K562 (cell line): Measurements from ENCODE around the gene VEGFB. TPM values are rescaled to one million over a fixed set of nuclear protein-coding genes. Genes with fewer than 3 reads are reported as not detected.

ENCODE experiments used
- ARID2 ChIP-seq: fragments of 450-650 bp; IDR thresholded peaks from 2 replicates; pipeline ENCODE4 v1.6.1; 2017; ENCODE audit warnings: antibody characterized with exemption, mild to moderate bottlenecking
- ATF1 ChIP-seq, 2 experiments: fragments of 450-650 bp in 1 of 2; IDR thresholded peaks; 2 replicates each; pipeline ENCODE4 v1.6.1; 2016; ENCODE audit warnings: missing compliant biosample characterization in 1 of 2, missing genetic modification characterization in 1 of 2
- CHD2 ChIP-seq: IDR thresholded peaks from 2 replicates; pipeline ENCODE4 v1.6.1; 2011; ENCODE audit warnings: low read depth, low read length
- CTBP1 ChIP-seq: fragments of 450-650 bp; IDR thresholded peaks from 2 replicates; pipeline ENCODE4 v1.6.1; 2016; ENCODE audit warnings: borderline replicate concordance
- DACH1 ChIP-seq: fragments of 450-650 bp; IDR thresholded peaks from 2 replicates; pipeline ENCODE4 v1.6.1; 2018; ENCODE audit not compliant: partially characterized antibody
- E4F1 ChIP-seq: fragments of 250-450 bp; sonication (Bioruptor Pico); IDR thresholded peaks from 2 replicates; pipeline ENCODE4 v1.5.0; 2021; ENCODE audit warnings: mild to moderate bottlenecking, borderline replicate concordance
- GABPA ChIP-seq: fragments of 200-800 bp; sonication (Bioruptor generic); conservative IDR thresholded peaks from 2 replicates; pipeline ENCODE4 v1.6.1; 2016; ENCODE audit warnings: low read depth, missing genetic modification characterization, missing compliant biosample characterization
- HCFC1 ChIP-seq: IDR thresholded peaks from 2 replicates; pipeline ENCODE4 v1.6.1; 2012; ENCODE audit warnings: low read depth, low read length, improper control_type of control experiment
- KAT7 ChIP-seq: sonication (generic); formaldehyde crosslinking; IDR thresholded peaks from 2 replicates; pipeline ENCODE4 v1.8.0; 2022; ENCODE audit warnings: missing genetic modification reagents, mild to moderate bottlenecking, borderline replicate concordance
- L3MBTL2 ChIP-seq: fragments of 450-650 bp; IDR thresholded peaks from 2 replicates; pipeline ENCODE4 v1.6.1; 2016; ENCODE audit warnings: mild to moderate bottlenecking, moderate library complexity
- NEUROD1 ChIP-seq: fragments of 150-350 bp; IDR thresholded peaks from 2 replicates; pipeline ENCODE4 v1.6.1; 2014; ENCODE audit warnings: borderline replicate concordance, low read length, low read depth; ENCODE audit not compliant: partially characterized antibody
- NR0B1 ChIP-seq: fragments of 450-650 bp; IDR thresholded peaks from one replicate; pipeline ENCODE4 v1.6.1; 2018; ENCODE audit warnings: mild to moderate bottlenecking, moderate library complexity; ENCODE audit not compliant: partially characterized antibody
- PREB ChIP-seq: sonication (generic); formaldehyde crosslinking; IDR thresholded peaks from 2 replicates; pipeline ENCODE4 v1.8.1; 2023; ENCODE audit warnings: mild to moderate bottlenecking, missing genetic modification reagents
- SIN3A ChIP-seq, 2 experiments: fragments of 150-350 bp in 1 of 2; IDR thresholded peaks; 2 replicates each; pipeline ENCODE4 v1.6.1; 2011 to 2016; ENCODE audit warnings: borderline replicate concordance in 2 of 2, low read depth in 2 of 2, low read length in 2 of 2, mild to moderate bottlenecking in 2 of 2, moderate library complexity in 2 of 2; ENCODE audit not compliant: control insufficient read depth in 1 of 2
- SMAD3 ChIP-seq: fragments of 450-650 bp; formaldehyde crosslinking; conservative IDR thresholded peaks from 2 replicates; pipeline ENCODE4 v1.4.0; 2020; ENCODE audit warnings: mild to moderate bottlenecking
- SMAD4 ChIP-seq: fragments of 250-450 bp; sonication (Bioruptor Pico); conservative IDR thresholded peaks from 2 replicates; pipeline ENCODE4 v1.8.0; 2021; ENCODE audit warnings: inconsistent platforms, mild to moderate bottlenecking, moderate library complexity
- SMARCE1 ChIP-seq: fragments of 450-650 bp; IDR thresholded peaks from 2 replicates; pipeline ENCODE4 v1.7.1; 2016; ENCODE audit warnings: mild to moderate bottlenecking
- SOX6 ChIP-seq: fragments of 450-650 bp; IDR thresholded peaks from 2 replicates; pipeline ENCODE4 v1.6.1; 2014; ENCODE audit warnings: mild to moderate bottlenecking
- SREBF1 ChIP-seq: fragments of 150-350 bp; IDR thresholded peaks from 2 replicates; pipeline ENCODE4 v1.6.1; 2014; ENCODE audit warnings: antibody characterized with exemption, low read depth, low read length, borderline replicate concordance
- TCF7 ChIP-seq: sonication (generic); IDR thresholded peaks from 2 replicates; pipeline ENCODE4 v1.6.1; 2016; ENCODE audit warnings: antibody characterized with exemption, borderline replicate concordance
- ZBTB7A ChIP-seq: IDR thresholded peaks from 2 replicates; pipeline ENCODE4 v1.6.1; 2011; ENCODE audit warnings: low read depth, mild to moderate bottlenecking, low read length, moderate library complexity, borderline replicate concordance; ENCODE audit not compliant: control insufficient read depth
- ZC3H11A ChIP-seq: IDR thresholded peaks from 2 replicates; pipeline ENCODE4 v1.6.1; 2012; ENCODE audit warnings: low read depth, low read length, improper control_type of control experiment
- ZNF124 ChIP-seq: sonication (generic); formaldehyde crosslinking; IDR thresholded peaks from 2 replicates; pipeline ENCODE4 v1.8.1; 2022; ENCODE audit warnings: missing genetic modification reagents
- ZNF695 ChIP-seq: fragments of 450-650 bp; formaldehyde crosslinking; IDR thresholded peaks from 2 replicates; pipeline ENCODE4 v1.4.0; 2020; ENCODE audit warnings: mild to moderate bottlenecking, moderate library complexity
- polyA plus RNA-seq, 8 experiments: library from polyadenylated mRNA; depleted of rRNA in 4 of 8; stranded (reverse) in 5 of 8; unstranded in 3 of 8; fragments of >200 nt; fragmentation: Nextera tagmentation in 2 of 8; fragmentation: Illumina TruSeq in 1 of 8; extraction: Ambion mirVana in 2 of 8; extraction: Trizol in 1 of 8; gene quantifications; 2 replicates each; pipeline versions ENCODE4 v1.2.1 to v1.2.3, GENCODE V29; 2011 to 2014; ENCODE audit warnings: inconsistent platforms in 1 of 8, missing spikeins in 1 of 8
- total RNA-seq, 7 experiments: library from RNA; depleted of rRNA in 6 of 7; stranded (reverse); fragments of >200 nt in 6 of 7; fragmentation: Illumina TruSeq in 2 of 7; extraction: Trizol in 2 of 7; gene quantifications; 2 replicates each; pipeline versions ENCODE4 v1.2.1 to v1.2.3, GENCODE V29; 2011 to 2021; ENCODE audit warnings: low replicate concordance in 1 of 7

VEGFB gene
- total and polyA plus RNA-seq, 9 of the 15 experiments (the other 6 are each of a cell fraction or from before 2014, with no cell fraction given), result 11.0 to 83.4 (median 25.7) TPM

GRCh38 chr11:64245797-64246620 is 11.6 kb downstream of the VEGFB start (continued):
- TF ChIP-seq SIN3A (IDR thresholded peaks at IDR 0.05; ENCODE audit: borderline replicate concordance in 2 of 2, control insufficient read depth in 1 of 2, low read depth in 2 of 2, low read length in 2 of 2) (peak; percentile 25 to 75; a peak in 1 of 4 replicates), SMAD4 (peak; percentile 39; the same call in 1 of the 2 replicates), DACH1 (peak; percentile 44), CHD2 (peak; percentile 22; the same call in 1 of the 2 replicates), SREBF1 (no peak), ATF1 (CRISPR knock-in tag; IDR thresholded peaks at IDR 0.05) (no peak), ATF1 (tag; IDR thresholded peaks at IDR 0.05) (peak; percentile 35), CTBP1 (peak; percentile 21; the same call in 1 of the 2 replicates), GABPA (tag) (no peak), ARID2 (no peak), ZNF124 (CRISPR knock-in tag) (no peak), L3MBTL2 (no peak), SOX6 (0 out of 2 replicates have a peak, but pooled peaks have one; percentile 38), SMARCE1 (peak; percentile 72), ZNF695 (CRISPR knock-in tag) (no peak), NEUROD1 (peak; percentile 48), E4F1 (CRISPR knock-in tag) (no peak), ZBTB7A (peak; percentile 82; the same call in 1 of the 2 replicates), NR0B1 (no peak), KAT7 (CRISPR knock-in tag) (0 out of 2 replicates have a peak, but pooled peaks have one; percentile 55), TCF7 (no peak), PREB (no peak), SMAD3 (no peak), HCFC1 (0 out of 2 replicates have a peak, but pooled peaks have one; percentile 7), ZC3H11A (no peak)
